ENCODE data around the gene TGM2. TPM values are rescaled to one million over a fixed set of nuclear protein-coding genes. Genes with fewer than 3 reads are reported as not detected.

The TGM2 gene
- total and polyA plus RNA-seq, 9 of the 15 experiments (the other 6 are each of a cell fraction or from before 2014, with no cell fraction given), result 5.5 to 78.5 (median 37.6) TPM

- TF ChIP-seq STAT5A (IDR thresholded peaks at IDR 0.05; ENCODE audit: borderline replicate concordance, low read length) (peak; percentile 63; the same call in 1 of the 2 replicates), MYC (IDR thresholded peaks at IDR 0.05; ENCODE audit: low read depth, low read length) (peak; percentile 46), MYC (CRISPR knock-in tag; IDR thresholded peaks at IDR 0.05; ENCODE audit: borderline replicate concordance, low read depth) (no peak), FOXO4 (CRISPR knock-in tag; IDR thresholded peaks at IDR 0.05) (no peak), FOXK2 (conservative IDR thresholded peaks at IDR 0.05 in 1 of 2, IDR thresholded peaks at IDR 0.05 in 1 of 2; ENCODE audit: low read depth in 2 of 2) (peak in 1 of 2 experiments; percentile 52; a peak in 1 of 4 replicates), CAMTA2 (CRISPR knock-in tag; conservative IDR thresholded peaks at IDR 0.05) (no peak), SRSF7 (optimal IDR thresholded peaks at IDR 0.05; ENCODE audit: low read depth, low read length) (no peak), NCOA2 (IDR thresholded peaks at IDR 0.05; ENCODE audit: partially characterized antibody in 2 of 2) (no peak), SMC3 (conservative IDR thresholded peaks at IDR 0.05; ENCODE audit: insufficient read depth, low read depth, low read length) (peak; percentile 72), L3MBTL2 (IDR thresholded peaks at IDR 0.05) (peak; percentile 70), ZEB2 (IDR thresholded peaks at IDR 0.05) (peak; percentile 64; the same call in 1 of the 2 replicates), DEAF1 (CRISPR knock-in tag; IDR thresholded peaks at IDR 0.05) (peak; percentile 70), IRF1 (CRISPR knock-in tag; IDR thresholded peaks at IDR 0.05; ENCODE audit: borderline replicate concordance) (no peak), HIVEP1 (CRISPR knock-in tag; IDR thresholded peaks at IDR 0.05) (no peak), SMARCE1 (IDR thresholded peaks at IDR 0.05) (peak; percentile 68), SP1 (CRISPR knock-in tag; IDR thresholded peaks at IDR 0.05) (peak; percentile 40; the same call in 1 of the 2 replicates), ZNF740 (CRISPR knock-in tag; IDR thresholded peaks at IDR 0.05) (0 out of 2 replicates have a peak, but pooled peaks have one; percentile 7), ZNF740 (tag; IDR thresholded peaks at IDR 0.05) (no peak), TBL1XR1 (IDR thresholded peaks at IDR 0.05; ENCODE audit: low read length in 2 of 2) (no peak), ZNF263 (CRISPR knock-in tag; IDR thresholded peaks at IDR 0.05; ENCODE audit: borderline replicate concordance) (peak; percentile 48; the same call in 1 of the 2 replicates), ARID3A (IDR thresholded peaks at IDR 0.05; ENCODE audit: borderline replicate concordance, low read depth, low read length) (no peak)
Measured at GRCh38 chr20:38113401-38114325, 51.4 kb downstream of the TGM2 start (continued).
